BLaER1 treated with 17β-estradiol and CSF1 and Interleukin-3, amounts not matched to agents 10 nM and 100 nM (cell line): Measurements from ENCODE around the gene KCNK10.

Experiments
- H3K27ac ChIP-seq, 11 experiments: shearing (Covaris generic); formaldehyde crosslinking; 2 replicates each; pipeline ENCODE4 v1.8.1; 2022
- H3K27me3 ChIP-seq, 11 experiments: shearing (Covaris generic); formaldehyde crosslinking; 2 replicates each; pipeline ENCODE4 v1.8.1; 2022
- H3K36me3 ChIP-seq, 11 experiments: shearing (Covaris generic); formaldehyde crosslinking; 2 replicates each; pipeline ENCODE4 v1.8.1; 2022
- H3K4me1 ChIP-seq, 10 experiments: shearing (Covaris generic); formaldehyde crosslinking; 2 replicates each; pipeline ENCODE4 v1.8.1; 2022
- H3K4me2 ChIP-seq, 11 experiments: shearing (Covaris generic); formaldehyde crosslinking; 2 replicates each; pipeline ENCODE4 v1.8.1; 2022
- H3K4me3 ChIP-seq, 10 experiments: shearing (Covaris generic); formaldehyde crosslinking; 2 replicates each; pipeline ENCODE4 v1.8.1; 2022
- H3K9ac ChIP-seq, 11 experiments: shearing (Covaris generic); formaldehyde crosslinking; 2 replicates each; pipeline ENCODE4 v1.8.1; 2022
- H3K9me3 ChIP-seq, 11 experiments: shearing (Covaris generic); formaldehyde crosslinking; replicated peaks in 1 of 11; 2 replicates each; pipeline ENCODE4 v1.8.1; 2022
- H4K20me1 ChIP-seq, 11 experiments: shearing (Covaris generic); formaldehyde crosslinking; 2 replicates each; pipeline ENCODE4 v1.8.1; 2022
- Cebpa-rat ChIP-seq, 11 experiments: shearing (Covaris generic); IDR thresholded peaks; 2 replicates each; pipeline ENCODE4 v1.8.1; 2022

Gene KCNK10

DNA sequence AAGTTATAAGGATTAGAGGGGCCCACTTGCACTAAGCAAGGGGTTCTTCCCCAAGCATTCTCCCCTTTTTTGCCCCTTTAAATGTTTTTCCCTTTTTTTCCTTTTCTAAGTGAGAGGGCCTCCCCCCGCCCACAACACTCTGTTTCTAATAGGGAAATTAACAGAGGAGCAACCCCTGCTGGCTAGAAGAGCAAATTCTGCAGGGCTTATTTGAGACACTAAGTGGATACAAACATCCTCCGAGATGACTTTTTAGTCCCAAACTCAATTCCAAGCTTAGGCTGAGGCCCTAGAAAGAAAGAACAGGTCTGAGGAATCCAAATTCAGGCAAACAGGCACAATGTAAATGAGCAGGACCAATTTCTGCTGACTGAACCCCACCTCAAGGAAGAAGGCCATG lies 179.3 kb downstream of the KCNK10 start:
- no peak overlapping the region for H3K27ac ChIP-seq
- peaks cover 0 to 48% (median 0%) of the 10 kb centered on the region in 10 experiments; a peak in 6 of 20 replicates for H3K4me1 ChIP-seq
- H3K27me3 ChIP-seq = no peaks in the 10 kb centered on the region
- H3K9me3 ChIP-seq = peaks cover 14 to 26% (median 17%) of the 10 kb centered on the region in 11 experiments
- no peaks in the 10 kb centered on the region; a peak in 1 of 22 replicates for H3K36me3 ChIP-seq
- no peaks in the 10 kb centered on the region for H4K20me1 ChIP-seq
- H3K9ac ChIP-seq = no peak overlapping the region
- no peak for TF ChIP-seq Cebpa-rat (IDR thresholded peaks at IDR 0.05)
- peak overlapping the region in 3 of 11 experiments; percentile 39 to 63 (median 57); a peak in 6 of 22 replicates for H3K4me2 ChIP-seq
- H3K4me3 ChIP-seq = no peak overlapping the region

GRCh38 chr14:88142997-88143396 lies 180.1 kb downstream of the KCNK10 start:
- Histone ChIP-seq H3K27me3 (no peaks in the 10 kb centered on the region), H4K20me1 (no peaks in the 10 kb centered on the region), H3K27ac (peak overlapping the region in 2 of 11 experiments; percentile 11 to 23; a peak in 2 of 22 replicates), H3K9me3 (peaks cover 13 to 21% (median 16%) of the 10 kb centered on the region in 11 experiments), H3K4me3 (no peak overlapping the region), H3K4me1 (peaks cover 0 to 57% (median 0%) of the 10 kb centered on the region in 10 experiments; a peak in 6 of 20 replicates), H3K4me2 (peak overlapping the region in 3 of 11 experiments; percentile 39 to 63 (median 57); a peak in 6 of 22 replicates), H3K36me3 (no peaks in the 10 kb centered on the region; a peak in 1 of 22 replicates), H3K9ac (no peak overlapping the region)
- no peak for TF ChIP-seq Cebpa-rat (IDR thresholded peaks at IDR 0.05)

DNA sequence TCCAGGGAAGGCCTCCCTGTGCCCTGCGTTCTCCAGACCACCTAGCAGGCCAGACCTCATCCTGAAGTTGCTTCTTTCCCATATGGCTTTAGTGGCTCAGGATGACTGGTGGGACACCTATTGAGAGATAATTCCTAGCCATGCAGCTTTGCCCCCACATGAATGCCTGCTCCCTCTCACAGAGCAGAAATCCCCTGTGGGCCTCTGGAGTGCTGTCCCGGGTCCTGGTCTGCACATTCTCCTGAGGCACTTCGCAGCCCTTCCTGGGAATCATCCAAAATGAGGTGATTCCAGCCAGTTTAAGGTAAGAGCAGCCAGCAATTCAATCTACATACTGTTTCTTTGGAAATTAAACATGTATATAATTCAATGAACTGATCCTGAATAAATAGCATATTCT lies 182.2 kb downstream of the KCNK10 start:
- Histone ChIP-seq H4K20me1 (no peaks in the 10 kb centered on the region), H3K27ac (no peak overlapping the region), H3K9me3 (no peaks in the 10 kb centered on the region; a peak in 1 of 22 replicates), H3K36me3 (no peaks in the 10 kb centered on the region), H3K4me3 (no peak overlapping the region), H3K4me1 (peaks cover 0 to 72% (median 3%) of the 10 kb centered on the region in 10 experiments; a peak in 9 of 20 replicates), H3K4me2 (no peak overlapping the region), H3K9ac (no peak overlapping the region), H3K27me3 (no peaks in the 10 kb centered on the region)
- TF ChIP-seq Cebpa-rat (IDR thresholded peaks at IDR 0.05) = no peak

DNA sequence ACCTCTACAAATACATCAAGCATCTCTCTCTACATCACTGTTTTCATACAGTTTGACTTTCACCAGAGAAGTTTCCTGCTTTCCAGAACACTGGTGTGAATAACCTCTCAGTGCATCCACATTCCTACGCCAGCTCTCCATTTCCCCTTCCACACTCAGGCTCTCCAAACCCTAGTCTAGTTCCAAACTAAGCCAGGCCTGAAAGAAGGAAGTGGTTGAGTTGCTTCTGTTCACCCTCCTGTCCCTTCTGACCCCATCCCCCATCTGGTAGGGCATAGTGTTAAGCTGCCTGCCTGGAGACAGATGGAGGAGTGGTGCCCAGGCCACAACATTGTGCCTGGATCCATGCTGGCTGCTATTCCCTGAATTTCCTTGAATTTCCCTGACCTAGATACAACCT lies 185.7 kb downstream of the KCNK10 start:
- Histone ChIP-seq H3K27me3 (no peaks in the 10 kb centered on the region), H3K4me1 (peaks cover 0 to 52% (median 3%) of the 10 kb centered on the region in 10 experiments; a peak in 9 of 20 replicates), H3K9ac (no peak overlapping the region), H3K27ac (no peak overlapping the region; a peak in 1 of 22 replicates), H3K36me3 (peaks cover 0 to 4% (median 0%) of the 10 kb centered on the region in 11 experiments; a peak in 1 of 22 replicates), H3K4me2 (peak overlapping the region in 5 of 11 experiments; percentile 22 to 76 (median 57); a peak in 10 of 22 replicates), H3K4me3 (no peak overlapping the region), H3K9me3 (peaks cover 0 to 13% (median 4%) of the 10 kb centered on the region in 11 experiments; a peak in 15 of 22 replicates), H4K20me1 (no peaks in the 10 kb centered on the region)
- TF ChIP-seq Cebpa-rat (IDR thresholded peaks at IDR 0.05) = no peak
